Sciatic nerve (tissue), 2 donors: ENCODE results near the gene SHISA2. TPM values are rescaled to one million over a fixed set of nuclear protein-coding genes. Genes with fewer than 3 reads are reported as not detected.

Experiments used
- ATAC-seq: fragments of 200-7000 bp; cut with Tn5 transposase; one replicate; pipeline ENCODE4 v1.9.1; 2020; ENCODE audit warnings: mild to moderate bottlenecking, moderate library complexity
- DNase-seq: peaks from one replicate; pipeline ENCODE4 v3.0.0-alpha.2; 2020; ENCODE audit warnings: low spot score
- intact Hi-C: fragments of 100-400 bp; cut with DNase I; formaldehyde crosslinking; loops from one replicate; pipeline ENCODE4 v1.14.2; 2022
- total RNA-seq: library from RNA; stranded (reverse); fragmentation: NEBNext Ultra II Directional; extraction: Animal tissue kit (Norgen Biotek cat#: 25700); gene quantifications from one replicate; pipeline ENCODE4 v1.2.1, GENCODE V29; 2021
- donor health status: DM: no; HTN: no; CAD: no.
- donor health status: DM: no; HTN: no; CAD: no.

Gene SHISA2
- total RNA-seq, 1 donor from 2014 or later = 2.9 TPM

- intact Hi-C loops = no loop called here
- no peak for DNase-seq
- peak; percentile 25 for ATAC-seq
These were observed 572 bp downstream of the SHISA2 start for GRCh38 chr13:26051231-26051656.

GRCh38 chr13:26050568-26051230 lies 1.1 kb downstream of the SHISA2 start:
- DNase-seq (no peak), ATAC-seq (peak; percentile 11)
- intact Hi-C loops = no loop called here

GRCh38 chr13:26048741-26049140 lies 3.1 kb downstream of the SHISA2 start:
- intact Hi-C loops = no loop called here
- DNase-seq = no peak
- no peak for ATAC-seq

GRCh38 chr13:26047040-26047439 lies 4.8 kb downstream of the SHISA2 start:
- ATAC-seq (no peak), DNase-seq (no peak)
- intact Hi-C loops = no loop called here

GRCh38 chr13:26046639-26047038 lies 5.2 kb downstream of the SHISA2 start:
- ATAC-seq (no peak), DNase-seq (no peak)
- intact Hi-C loops = no loop called here

- intact Hi-C loops = no loop called here
- no peak for ATAC-seq
- DNase-seq = no peak
These were observed 6.7 kb downstream of the SHISA2 start for GRCh38 chr13:26045142-26045541.

GRCh38 chr13:26042785-26043184 lies 9.0 kb downstream of the SHISA2 start:
- ATAC-seq (no peak), DNase-seq (no peak)
- intact Hi-C loops = no loop called here

- intact Hi-C loops = no loop called here
- ATAC-seq = no peak
- no peak for DNase-seq
These were observed 10.4 kb downstream of the SHISA2 start for GRCh38 chr13:26041444-26041843.

GRCh38 chr13:26038931-26039475 lies 12.8 kb downstream of the SHISA2 start:
- intact Hi-C loops = no loop called here
- DNase-seq (no peak), ATAC-seq (no peak)

GRCh38 chr13:26037302-26037701 lies 14.5 kb downstream of the SHISA2 start:
- ATAC-seq (no peak), DNase-seq (no peak)
- intact Hi-C loops = no loop called here

- intact Hi-C loops = no loop called here
- DNase-seq (no peak), ATAC-seq (no peak)
These were observed 15.4 kb downstream of the SHISA2 start for GRCh38 chr13:26036383-26036782.

- ATAC-seq (no peak), DNase-seq (no peak)
- intact Hi-C loops = no loop called here
These were observed 17.8 kb downstream of the SHISA2 start for GRCh38 chr13:26034018-26034417.

GRCh38 chr13:26030331-26030730 lies 21.5 kb downstream of the SHISA2 start:
- no peak for DNase-seq
- intact Hi-C loops = no loop called here
- ATAC-seq = no peak

GRCh38 chr13:26029581-26030136 lies 22.2 kb downstream of the SHISA2 start:
- ATAC-seq (no peak), DNase-seq (no peak)
- intact Hi-C loops = no loop called here

GRCh38 chr13:26026211-26026610 lies 25.6 kb downstream of the SHISA2 start:
- DNase-seq (no peak), ATAC-seq (no peak)
- intact Hi-C loops = no loop called here

GRCh38 chr13:26025771-26026170 lies 26.0 kb downstream of the SHISA2 start:
- no peak for ATAC-seq
- no peak for DNase-seq
- intact Hi-C loops = no loop called here

- ATAC-seq (peak; percentile 49), DNase-seq (no peak)
- intact Hi-C loops = no loop called here
These were observed 26.6 kb downstream of the SHISA2 start for GRCh38 chr13:26025196-26025595.

- ATAC-seq = peak; percentile 71
- no peak for DNase-seq
- intact Hi-C loops = no loop called here
These were observed 27.3 kb downstream of the SHISA2 start for GRCh38 chr13:26024558-26024957.

- no peak for DNase-seq
- intact Hi-C loops = no loop called here
- ATAC-seq = peak; percentile 50
These were observed 29.1 kb downstream of the SHISA2 start for GRCh38 chr13:26022538-26023292.

- intact Hi-C loops = no loop called here
- no peak for DNase-seq
- ATAC-seq = no peak
These were observed 29.9 kb downstream of the SHISA2 start for GRCh38 chr13:26021956-26022355.
